Astrocyte of the spinal cord (primary cell): ENCODE data around the gene SV2C.

ENCODE experiments used
- DNase-seq: peaks from one replicate; pipeline ENCODE4 v3.0.0; 2011; ENCODE audit warnings: low read depth, low spot score
- H3K4me3 ChIP-seq: 2 replicates; pipeline ENCODE4 v1.5.1; 2011; ENCODE audit warnings: low read depth, mild to moderate bottlenecking, low read length, moderate library complexity
- in situ Hi-C: cut with HindIII; loops from 2 replicates; pipeline ENCODE4 v1.10.0; 2017; ENCODE audit warnings: low sequenced_read_pairs
- TF ChIP-seq, protein P1 (sequence below): IDR thresholded peaks from 2 replicates; pipeline ENCODE4 v1.5.1; 2012; ENCODE audit warnings: low read depth, mild to moderate bottlenecking, low read length, inconsistent platforms

Gene SV2C

DNA sequence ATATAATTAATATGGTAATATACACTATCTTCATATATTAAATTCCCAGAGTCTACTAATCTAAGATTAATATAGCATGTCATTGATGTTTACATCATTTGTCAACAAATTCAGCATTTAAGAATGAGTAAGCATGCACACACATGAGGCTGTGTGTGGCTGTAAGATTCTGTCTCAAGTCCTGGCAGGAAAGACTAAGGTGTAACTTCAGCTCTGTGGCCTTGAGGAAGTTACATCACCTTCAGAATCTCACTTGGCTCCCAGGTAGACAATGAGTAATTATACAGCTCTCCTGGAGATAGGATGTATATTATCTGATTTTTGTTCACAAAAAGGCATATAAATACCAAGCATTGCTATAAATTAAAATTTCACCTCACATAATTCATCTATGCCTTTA lies 200.5 kb downstream of the SV2C start:
- DNase-seq, result no peak
- in situ Hi-C loops, result no loop called here
- H3K4me3 ChIP-seq, result no peak overlapping the region
- TF ChIP-seq, protein P1, sequence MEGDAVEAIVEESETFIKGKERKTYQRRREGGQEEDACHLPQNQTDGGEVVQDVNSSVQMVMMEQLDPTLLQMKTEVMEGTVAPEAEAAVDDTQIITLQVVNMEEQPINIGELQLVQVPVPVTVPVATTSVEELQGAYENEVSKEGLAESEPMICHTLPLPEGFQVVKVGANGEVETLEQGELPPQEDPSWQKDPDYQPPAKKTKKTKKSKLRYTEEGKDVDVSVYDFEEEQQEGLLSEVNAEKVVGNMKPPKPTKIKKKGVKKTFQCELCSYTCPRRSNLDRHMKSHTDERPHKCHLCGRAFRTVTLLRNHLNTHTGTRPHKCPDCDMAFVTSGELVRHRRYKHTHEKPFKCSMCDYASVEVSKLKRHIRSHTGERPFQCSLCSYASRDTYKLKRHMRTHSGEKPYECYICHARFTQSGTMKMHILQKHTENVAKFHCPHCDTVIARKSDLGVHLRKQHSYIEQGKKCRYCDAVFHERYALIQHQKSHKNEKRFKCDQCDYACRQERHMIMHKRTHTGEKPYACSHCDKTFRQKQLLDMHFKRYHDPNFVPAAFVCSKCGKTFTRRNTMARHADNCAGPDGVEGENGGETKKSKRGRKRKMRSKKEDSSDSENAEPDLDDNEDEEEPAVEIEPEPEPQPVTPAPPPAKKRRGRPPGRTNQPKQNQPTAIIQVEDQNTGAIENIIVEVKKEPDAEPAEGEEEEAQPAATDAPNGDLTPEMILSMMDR, result no peak

DNA sequence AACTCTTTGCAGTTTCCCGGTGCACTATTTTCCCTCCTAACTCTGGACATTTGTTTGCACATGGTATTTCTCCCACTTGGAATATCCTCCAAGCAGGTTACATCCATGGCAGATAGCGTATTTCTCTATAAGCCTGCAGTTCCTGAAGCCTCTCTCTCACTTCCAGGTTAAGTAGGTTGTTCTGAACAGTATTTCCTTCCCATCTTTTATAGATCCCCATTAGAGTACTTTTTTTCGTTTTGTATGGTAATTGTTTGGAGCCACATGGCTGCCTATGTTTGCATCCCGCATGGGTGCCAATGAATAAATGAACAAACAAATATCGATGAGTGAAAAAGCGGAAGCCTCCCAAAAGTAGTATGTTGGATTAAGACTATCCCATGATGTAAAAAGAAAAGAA lies 206.5 kb downstream of the SV2C start:
- no peak overlapping the region for H3K4me3 ChIP-seq
- TF ChIP-seq, protein P1, result no peak
- no peak for DNase-seq
- in situ Hi-C loops, result no loop called here

DNA sequence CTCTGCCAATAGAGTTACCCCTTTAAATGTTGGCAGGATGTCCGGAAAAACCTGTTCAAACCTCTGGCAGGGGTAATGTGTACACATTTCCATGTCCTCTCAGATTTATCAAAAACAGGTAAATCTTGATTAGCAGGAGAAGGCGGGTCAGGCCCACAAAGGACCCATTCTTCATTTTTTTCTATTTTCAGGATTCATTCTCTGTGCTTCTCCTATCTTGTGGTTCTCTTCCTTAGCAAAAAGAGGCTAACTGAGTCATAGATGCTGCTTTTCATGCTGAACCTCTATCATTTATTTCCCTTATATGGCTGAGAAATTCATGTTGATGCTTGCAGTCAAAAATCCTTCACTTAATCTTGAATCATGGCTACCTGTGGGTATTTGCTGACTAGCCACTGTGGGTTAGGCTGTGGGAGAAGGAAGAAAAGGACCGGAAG lies 207.2 kb downstream of the SV2C start:
- no peak for DNase-seq
- TF ChIP-seq, protein P1, result no peak
- H3K4me3 ChIP-seq, result no peak overlapping the region
- in situ Hi-C loops, result no loop called here

- no peak for DNase-seq
- H3K4me3 ChIP-seq, result no peak overlapping the region
- in situ Hi-C loops, result no loop called here
- TF ChIP-seq, protein P1, result no peak
Measured at GRCh38 chr5:76291305-76292077, 208.3 kb downstream of the SV2C start.

- no peak overlapping the region for H3K4me3 ChIP-seq
- no peak for DNase-seq
- in situ Hi-C loops, result no loop called here
- TF ChIP-seq, protein P1, result no peak
Measured at GRCh38 chr5:76292620-76293322, 209.6 kb downstream of the SV2C start.

- in situ Hi-C loops, result no loop called here
- DNase-seq, result peak; percentile 5
- no peak overlapping the region for H3K4me3 ChIP-seq
- TF ChIP-seq, protein P1, result no peak
Measured at GRCh38 chr5:76294573-76294972, 211.4 kb downstream of the SV2C start.
